ENCODE results near the gene LRP2.

Gene LRP2

GRCh38 chr2:169294001-169294675, 68.2 kb downstream of the LRP2 start:
- DNase-seq (ENCODE audit: extremely low read depth, low read depth), result no peak
- no peak for TF ChIP-seq CTCF (IDR thresholded peaks at IDR 0.05; ENCODE audit: low read depth, low read length)

- TF ChIP-seq CTCF (IDR thresholded peaks at IDR 0.05; ENCODE audit: low read depth, low read length), result no peak
- no peak for DNase-seq (ENCODE audit: extremely low read depth, low read depth)
Measured at GRCh38 chr2:169291517-169291916, 70.8 kb downstream of the LRP2 start.

- no peak for TF ChIP-seq CTCF (IDR thresholded peaks at IDR 0.05; ENCODE audit: low read depth, low read length)
- DNase-seq (ENCODE audit: extremely low read depth, low read depth), result no peak
Measured at GRCh38 chr2:169290433-169290832, 71.9 kb downstream of the LRP2 start.

GRCh38 chr2:169287666-169288065, 74.7 kb downstream of the LRP2 start:
- no peak for TF ChIP-seq CTCF (IDR thresholded peaks at IDR 0.05; ENCODE audit: low read depth, low read length)
- DNase-seq (ENCODE audit: extremely low read depth, low read depth), result no peak

GRCh38 chr2:169286624-169287231, 75.6 kb downstream of the LRP2 start:
- no peak for DNase-seq (ENCODE audit: extremely low read depth, low read depth)
- no peak for TF ChIP-seq CTCF (IDR thresholded peaks at IDR 0.05; ENCODE audit: low read depth, low read length)

GRCh38 chr2:169285531-169286235, 76.7 kb downstream of the LRP2 start:
- DNase-seq (ENCODE audit: extremely low read depth, low read depth), result no peak
- TF ChIP-seq CTCF (IDR thresholded peaks at IDR 0.05; ENCODE audit: low read depth, low read length), result no peak

- DNase-seq (ENCODE audit: extremely low read depth, low read depth), result no peak
- TF ChIP-seq CTCF (IDR thresholded peaks at IDR 0.05; ENCODE audit: low read depth, low read length), result no peak
Measured at GRCh38 chr2:169280502-169280901, 81.8 kb downstream of the LRP2 start.
